ENCODE data around the gene TSPAN32. TPM values are rescaled to one million over a fixed set of nuclear protein-coding genes. Genes with fewer than 3 reads are reported as not detected.

The TSPAN32 gene
- total RNA-seq, 2 donors from 2014 or later = not detected

DNA sequence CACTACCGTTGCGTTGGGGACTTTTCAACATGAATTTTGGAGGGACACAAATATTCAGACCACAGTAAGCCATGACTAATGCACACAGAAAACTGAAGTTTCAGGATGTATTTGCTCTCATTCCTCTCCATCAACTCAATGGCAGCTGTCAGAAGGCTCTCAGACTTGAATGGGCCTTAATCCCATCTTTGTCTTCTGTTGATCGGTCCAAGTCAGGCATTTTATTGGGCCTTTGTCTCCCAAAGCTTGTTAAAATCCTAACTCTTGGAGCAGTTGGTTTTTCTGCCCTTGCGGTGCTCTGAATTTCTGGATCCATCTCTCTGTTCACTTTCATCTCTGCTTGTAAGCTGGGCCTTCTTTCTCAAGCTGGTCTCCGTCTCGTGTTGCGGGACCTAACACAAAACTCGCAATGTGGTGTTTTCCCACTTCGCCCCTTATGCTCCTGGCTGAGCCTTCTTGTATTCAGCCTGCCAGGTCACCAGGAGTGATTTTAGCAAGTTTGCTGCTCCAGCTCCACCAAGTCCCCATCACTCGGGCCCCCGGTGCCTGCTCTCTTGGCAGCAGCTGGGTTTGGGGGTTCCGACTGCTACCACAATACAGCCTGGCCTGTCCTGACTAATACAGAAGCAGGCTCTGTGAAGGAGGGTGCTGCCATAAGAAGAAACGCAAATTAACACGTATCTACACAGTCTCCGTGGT, 27.0 kb downstream of the TSPAN32 start:
- peaks cover 10% of the 10 kb centered on the region for H3K36me3 Mint-ChIP-seq (ENCODE audit: low read depth)
- H3K27me3 Mint-ChIP-seq (ENCODE audit: insufficient read depth) = peaks cover 18% of the 10 kb centered on the region
- DNase-seq = no peak
- TF ChIP-seq, protein P1, sequence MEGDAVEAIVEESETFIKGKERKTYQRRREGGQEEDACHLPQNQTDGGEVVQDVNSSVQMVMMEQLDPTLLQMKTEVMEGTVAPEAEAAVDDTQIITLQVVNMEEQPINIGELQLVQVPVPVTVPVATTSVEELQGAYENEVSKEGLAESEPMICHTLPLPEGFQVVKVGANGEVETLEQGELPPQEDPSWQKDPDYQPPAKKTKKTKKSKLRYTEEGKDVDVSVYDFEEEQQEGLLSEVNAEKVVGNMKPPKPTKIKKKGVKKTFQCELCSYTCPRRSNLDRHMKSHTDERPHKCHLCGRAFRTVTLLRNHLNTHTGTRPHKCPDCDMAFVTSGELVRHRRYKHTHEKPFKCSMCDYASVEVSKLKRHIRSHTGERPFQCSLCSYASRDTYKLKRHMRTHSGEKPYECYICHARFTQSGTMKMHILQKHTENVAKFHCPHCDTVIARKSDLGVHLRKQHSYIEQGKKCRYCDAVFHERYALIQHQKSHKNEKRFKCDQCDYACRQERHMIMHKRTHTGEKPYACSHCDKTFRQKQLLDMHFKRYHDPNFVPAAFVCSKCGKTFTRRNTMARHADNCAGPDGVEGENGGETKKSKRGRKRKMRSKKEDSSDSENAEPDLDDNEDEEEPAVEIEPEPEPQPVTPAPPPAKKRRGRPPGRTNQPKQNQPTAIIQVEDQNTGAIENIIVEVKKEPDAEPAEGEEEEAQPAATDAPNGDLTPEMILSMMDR (conservative IDR thresholded peaks at IDR 0.05) = no peak
- no peak overlapping the region for H3K27ac Mint-ChIP-seq
- Histone ChIP-seq H3K36me3 (ENCODE audit: control insufficient read depth, insufficient read depth, low read length) (no peaks in the 10 kb centered on the region), H3K27me3 (ENCODE audit: control insufficient read depth, insufficient read depth, low read length, poor library complexity, severe bottlenecking) (no peaks in the 10 kb centered on the region), H3K9me3 (ENCODE audit: control insufficient read depth, low read length) (peaks cover 4% of the 10 kb centered on the region), H3K9ac (ENCODE audit: extremely low read depth, low read length, poor library complexity, severe bottlenecking) (no peak overlapping the region), H3K4me3 (ENCODE audit: low read length) (no peak overlapping the region), H3K27ac (ENCODE audit: low read depth, low read length) (peak overlapping the region; percentile 63), H3K4me1 (ENCODE audit: control insufficient read depth, insufficient read depth, low read length) (no peaks in the 10 kb centered on the region)
- 86 to 89% methylated on average over 12 to 15 of the region's 15 CpGs for WGBS, 2 experiments (ENCODE audit: insufficient coverage in 1 of 2, insufficient read length in 1 of 2)
- no peak overlapping the region for H3K4me3 Mint-ChIP-seq
- peaks cover 29% of the 10 kb centered on the region for H3K9me3 Mint-ChIP-seq
- H3K4me1 Mint-ChIP-seq = no peaks in the 10 kb centered on the region

DNA sequence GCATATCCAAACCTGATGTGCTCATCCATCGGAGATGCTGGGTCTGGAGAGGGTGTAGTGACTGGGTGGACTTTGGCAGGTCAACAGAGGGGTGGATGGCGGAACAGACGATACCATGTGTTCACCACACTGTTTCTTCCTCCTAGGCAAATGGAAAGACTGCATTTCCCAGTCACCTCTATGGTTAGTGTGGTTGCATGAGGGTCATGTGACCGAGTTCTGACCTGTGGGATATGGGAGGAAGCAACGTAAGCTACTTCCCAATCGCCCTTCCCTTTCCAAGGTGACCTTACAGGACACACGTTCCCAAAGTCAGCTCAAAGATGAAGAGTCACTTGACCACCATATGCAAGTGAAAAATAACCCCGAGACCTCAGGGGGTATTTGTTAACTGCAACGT, 27.7 kb downstream of the TSPAN32 start:
- H3K9me3 ChIP-seq (ENCODE audit: control insufficient read depth, low read length) = peaks cover 4% of the 10 kb centered on the region
- no peak overlapping the region for H3K9ac ChIP-seq (ENCODE audit: extremely low read depth, low read length, poor library complexity, severe bottlenecking)
- no peaks in the 10 kb centered on the region for H3K27me3 ChIP-seq (ENCODE audit: control insufficient read depth, insufficient read depth, low read length, poor library complexity, severe bottlenecking)
- H3K4me3 ChIP-seq (ENCODE audit: low read length) = no peak overlapping the region
- Mint-ChIP-seq H3K9me3 (peaks cover 29% of the 10 kb centered on the region), H3K4me1 (no peaks in the 10 kb centered on the region), H3K36me3 (ENCODE audit: low read depth) (peaks cover 10% of the 10 kb centered on the region), H3K27me3 (ENCODE audit: insufficient read depth) (peaks cover 18% of the 10 kb centered on the region), H3K4me3 (no peak overlapping the region), H3K27ac (no peak overlapping the region)
- TF ChIP-seq, protein P1 (conservative IDR thresholded peaks at IDR 0.05) = no peak
- no peak for DNase-seq
- no peak overlapping the region for H3K27ac ChIP-seq (ENCODE audit: low read depth, low read length)
- no peaks in the 10 kb centered on the region for H3K4me1 ChIP-seq (ENCODE audit: control insufficient read depth, insufficient read depth, low read length)
- 88 to 93% methylated on average over 8 to 9 of the region's 9 CpGs for WGBS, 2 experiments (ENCODE audit: insufficient coverage in 1 of 2, insufficient read length in 1 of 2)
- H3K36me3 ChIP-seq (ENCODE audit: control insufficient read depth, insufficient read depth, low read length) = no peaks in the 10 kb centered on the region

DNA sequence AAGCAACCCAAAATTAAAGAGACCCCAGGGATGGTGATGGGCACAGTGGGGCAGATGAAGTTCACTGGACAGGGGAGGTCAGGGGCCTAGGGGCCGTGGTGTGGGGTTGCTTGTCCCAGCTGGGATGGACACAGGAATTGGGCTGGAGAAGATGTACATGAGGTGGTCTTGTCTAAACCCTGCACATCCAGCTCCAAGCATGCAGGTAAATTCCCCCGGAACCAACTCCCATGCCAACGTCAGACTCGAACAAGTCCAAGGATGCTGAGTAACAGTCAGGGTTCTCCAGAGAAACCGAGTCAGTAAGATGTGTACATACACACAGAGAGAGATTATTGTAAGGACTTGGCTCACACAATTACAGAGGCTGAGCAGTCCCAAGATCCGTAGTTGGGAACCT, 28.9 kb downstream of the TSPAN32 start:
- DNase-seq = no peak
- H3K9ac ChIP-seq (ENCODE audit: extremely low read depth, low read length, poor library complexity, severe bottlenecking) = no peak overlapping the region
- peaks cover 10% of the 10 kb centered on the region for H3K36me3 Mint-ChIP-seq (ENCODE audit: low read depth)
- no peaks in the 10 kb centered on the region for H3K4me1 Mint-ChIP-seq
- H3K27ac Mint-ChIP-seq = no peak overlapping the region
- H3K27me3 ChIP-seq (ENCODE audit: control insufficient read depth, insufficient read depth, low read length, poor library complexity, severe bottlenecking) = no peaks in the 10 kb centered on the region
- TF ChIP-seq, protein P1 (conservative IDR thresholded peaks at IDR 0.05) = no peak
- H3K27me3 Mint-ChIP-seq (ENCODE audit: insufficient read depth) = peaks cover 13% of the 10 kb centered on the region
- H3K9me3 ChIP-seq (ENCODE audit: control insufficient read depth, low read length) = peaks cover 4% of the 10 kb centered on the region
- H3K4me1 ChIP-seq (ENCODE audit: control insufficient read depth, insufficient read depth, low read length) = no peaks in the 10 kb centered on the region
- H3K36me3 ChIP-seq (ENCODE audit: control insufficient read depth, insufficient read depth, low read length) = no peaks in the 10 kb centered on the region
- H3K9me3 Mint-ChIP-seq = peaks cover 29% of the 10 kb centered on the region
- no peak overlapping the region for H3K4me3 Mint-ChIP-seq
- WGBS, 2 experiments (ENCODE audit: insufficient coverage in 1 of 2, insufficient read length in 1 of 2) = 87 to 89% methylated on average over 5 to 6 of the region's 6 CpGs
- H3K4me3 ChIP-seq (ENCODE audit: low read length) = no peak overlapping the region
- H3K27ac ChIP-seq (ENCODE audit: low read depth, low read length) = no peak overlapping the region
